ENCODE results near the gene ARHGAP15. TPM values are rescaled to one million over a fixed set of nuclear protein-coding genes. Genes with fewer than 3 reads are reported as not detected.
A peak's percentile ranks its signal among the peaks of the same experiment; 100 is the strongest.

Gene ARHGAP15
- total RNA-seq, 2 donors from 2014 or later: 0.86 TPM; not detected in 1

DNA sequence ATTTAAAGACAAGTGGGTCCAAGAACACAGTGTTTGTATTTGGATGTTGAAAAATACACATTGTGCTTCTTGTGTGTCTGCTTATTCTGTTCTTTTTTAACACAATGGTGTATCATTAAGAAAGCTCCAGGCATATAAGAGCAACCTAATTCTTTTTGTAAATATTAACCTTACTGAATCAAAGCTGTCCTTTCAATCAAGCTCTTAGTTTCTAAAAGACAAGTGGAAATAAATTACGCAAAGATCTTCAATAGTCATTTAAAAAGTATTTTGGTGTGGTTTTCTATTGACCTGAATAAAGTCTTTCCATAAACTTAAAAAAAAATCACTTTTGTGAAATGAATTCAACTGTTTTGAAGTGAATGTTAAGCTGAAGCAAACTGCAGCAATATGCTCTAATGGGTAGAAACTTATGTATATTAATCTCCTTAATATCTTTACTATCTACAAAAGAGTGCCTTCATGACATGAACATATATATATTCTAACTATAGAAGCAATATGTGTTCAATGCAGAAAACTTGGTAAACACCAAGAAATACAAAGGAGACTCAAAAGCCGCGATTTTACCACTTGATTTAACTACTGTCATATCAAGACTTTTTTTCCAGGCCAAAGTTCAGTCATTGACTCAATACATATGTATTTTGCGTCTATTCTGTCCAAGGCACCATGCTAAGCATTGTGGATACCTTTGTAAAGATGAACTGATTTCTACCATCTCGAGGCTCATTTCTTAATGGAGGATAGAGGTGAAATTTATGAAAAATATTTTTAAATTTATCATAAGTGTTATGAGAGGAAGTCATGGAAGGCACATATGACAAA is 97.7 kb downstream of the ARHGAP15 start:
- peaks cover 36% of the 10 kb centered on the region for H3K4me1 Mint-ChIP-seq
- H3K27me3 ChIP-seq (ENCODE audit: control insufficient read depth, insufficient read depth, low read length, poor library complexity, severe bottlenecking): no peaks in the 10 kb centered on the region
- 97% methylated on average over 5 of the region's 5 CpGs; no CpG with 5 or more reads in 1 of the 2 experiments for WGBS, 2 experiments (ENCODE audit: insufficient coverage in 1 of 2, insufficient read length in 1 of 2)
- H3K9me3 Mint-ChIP-seq: no peaks in the 10 kb centered on the region
- H3K27ac ChIP-seq (ENCODE audit: low read depth, low read length): no peak overlapping the region
- TF ChIP-seq CTCF (conservative IDR thresholded peaks at IDR 0.05): no peak
- H3K4me1 ChIP-seq (ENCODE audit: control insufficient read depth, insufficient read depth, low read length): no peaks in the 10 kb centered on the region
- H3K27ac Mint-ChIP-seq: no peak overlapping the region
- no peak overlapping the region for H3K4me3 Mint-ChIP-seq
- H3K9ac ChIP-seq (ENCODE audit: extremely low read depth, low read length, poor library complexity, severe bottlenecking): no peak overlapping the region
- H3K9me3 ChIP-seq (ENCODE audit: control insufficient read depth, low read length): peaks cover 4% of the 10 kb centered on the region
- H3K4me3 ChIP-seq (ENCODE audit: low read length): no peak overlapping the region
- H3K36me3 ChIP-seq (ENCODE audit: control insufficient read depth, insufficient read depth, low read length): no peaks in the 10 kb centered on the region
- H3K36me3 Mint-ChIP-seq (ENCODE audit: low read depth): no peaks in the 10 kb centered on the region
- H3K27me3 Mint-ChIP-seq (ENCODE audit: insufficient read depth): no peaks in the 10 kb centered on the region
- no peak for DNase-seq

- Histone ChIP-seq H3K9me3 (ENCODE audit: control insufficient read depth, low read length) (peaks cover 28% of the 10 kb centered on the region), H3K27me3 (ENCODE audit: control insufficient read depth, insufficient read depth, low read length, poor library complexity, severe bottlenecking) (no peaks in the 10 kb centered on the region), H3K27ac (ENCODE audit: low read depth, low read length) (peak overlapping the region; percentile 41), H3K4me3 (ENCODE audit: low read length) (peak overlapping the region; percentile 7), H3K9ac (ENCODE audit: extremely low read depth, low read length, poor library complexity, severe bottlenecking) (no peak overlapping the region), H3K4me1 (ENCODE audit: control insufficient read depth, insufficient read depth, low read length) (no peaks in the 10 kb centered on the region), H3K36me3 (ENCODE audit: control insufficient read depth, insufficient read depth, low read length) (no peaks in the 10 kb centered on the region)
- Mint-ChIP-seq H3K27me3 (ENCODE audit: insufficient read depth) (no peaks in the 10 kb centered on the region), H3K4me1 (peaks cover 29% of the 10 kb centered on the region), H3K9me3 (peaks cover 9% of the 10 kb centered on the region), H3K36me3 (ENCODE audit: low read depth) (peaks cover 2% of the 10 kb centered on the region), H3K4me3 (no peak overlapping the region), H3K27ac (peak overlapping the region; percentile 56)
- no peak for TF ChIP-seq CTCF (conservative IDR thresholded peaks at IDR 0.05)
- peak; percentile 68 for DNase-seq
- 40% methylated on average over 5 of the region's 5 CpGs; no CpG with 5 or more reads in 1 of the 2 experiments for WGBS, 2 experiments (ENCODE audit: insufficient coverage in 1 of 2, insufficient read length in 1 of 2)
Observed at GRCh38 chr2:143229411-143229810, 100.2 kb downstream of the ARHGAP15 start.

GRCh38 chr2:143229952-143230351 is 100.7 kb downstream of the ARHGAP15 start:
- H3K27ac Mint-ChIP-seq: peak overlapping the region; percentile 59
- peak; percentile 73 for DNase-seq

More at GRCh38 chr2:143229952-143230351, 100.7 kb downstream of the ARHGAP15 start:
- peaks cover 29% of the 10 kb centered on the region for H3K4me1 Mint-ChIP-seq
- Histone ChIP-seq H3K9me3 (ENCODE audit: control insufficient read depth, low read length) (peaks cover 33% of the 10 kb centered on the region), H3K4me3 (ENCODE audit: low read length) (peak overlapping the region; percentile 7), H3K36me3 (ENCODE audit: control insufficient read depth, insufficient read depth, low read length) (no peaks in the 10 kb centered on the region), H3K4me1 (ENCODE audit: control insufficient read depth, insufficient read depth, low read length) (no peaks in the 10 kb centered on the region), H3K27me3 (ENCODE audit: control insufficient read depth, insufficient read depth, low read length, poor library complexity, severe bottlenecking) (no peaks in the 10 kb centered on the region), H3K9ac (ENCODE audit: extremely low read depth, low read length, poor library complexity, severe bottlenecking) (no peak overlapping the region), H3K27ac (ENCODE audit: low read depth, low read length) (peak overlapping the region; percentile 41)
- 0% methylated on average over 1 of the region's 2 CpGs; no CpG with 5 or more reads in 1 of the 2 experiments for WGBS, 2 experiments (ENCODE audit: insufficient coverage in 1 of 2, insufficient read length in 1 of 2)
- H3K4me3 Mint-ChIP-seq: no peak overlapping the region
- H3K9me3 Mint-ChIP-seq: peaks cover 9% of the 10 kb centered on the region
- H3K36me3 Mint-ChIP-seq (ENCODE audit: low read depth): peaks cover 2% of the 10 kb centered on the region
- H3K27me3 Mint-ChIP-seq (ENCODE audit: insufficient read depth): no peaks in the 10 kb centered on the region
- TF ChIP-seq CTCF (conservative IDR thresholded peaks at IDR 0.05): no peak
